ENCODE measurements around the gene TEAD1. TPM values are rescaled to one million over a fixed set of nuclear protein-coding genes. Genes with fewer than 3 reads are reported as not detected.

Gene TEAD1
- polyA plus RNA-seq, 1 donor from 2014 or later = 12.2 TPM

DNA sequence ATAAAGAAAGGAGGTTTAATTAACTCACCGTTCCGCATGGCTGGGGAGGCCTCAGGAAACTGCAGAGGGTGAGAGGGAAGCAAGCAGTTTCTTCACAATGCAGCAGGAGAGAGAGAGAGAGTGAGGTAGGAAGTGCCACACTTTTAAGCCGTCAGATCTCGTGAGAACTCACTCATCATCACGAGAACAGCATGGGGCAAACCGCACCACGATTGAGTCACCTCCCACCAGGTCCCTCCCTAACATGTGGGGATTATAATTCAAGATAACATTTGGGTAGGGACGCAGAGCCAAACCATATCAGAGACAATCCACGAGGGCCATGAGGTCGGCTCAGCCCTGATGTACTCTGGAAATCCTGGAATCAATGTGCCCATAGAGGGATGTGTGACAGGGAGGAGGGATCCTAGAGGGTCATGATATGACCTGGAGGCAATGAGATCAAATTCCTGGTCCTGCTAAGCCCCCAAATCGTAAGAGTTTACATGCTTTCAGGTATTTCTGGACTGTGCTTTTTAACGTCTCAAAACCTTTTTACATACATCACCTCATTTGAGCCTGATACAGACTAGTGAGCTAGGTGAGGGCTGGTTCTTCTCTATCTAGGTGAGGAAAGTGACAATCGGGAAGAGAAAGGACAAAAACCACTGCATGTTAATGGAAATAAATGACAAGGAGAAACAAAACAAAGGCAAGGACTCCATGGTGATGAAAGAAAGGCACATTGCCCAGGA, 315.4 kb downstream of the TEAD1 start:
- TF ChIP-seq EP300 (conservative IDR thresholded peaks at IDR 0.05; ENCODE audit: poor library complexity, severe bottlenecking) = no peak
- TF ChIP-seq MXI1 (conservative IDR thresholded peaks at IDR 0.05; ENCODE audit: poor library complexity, severe bottlenecking) = no peak
- no peak for TF ChIP-seq RAD21 (conservative IDR thresholded peaks at IDR 0.05)
- no peak for TF ChIP-seq SMC3 (conservative IDR thresholded peaks at IDR 0.05; ENCODE audit: poor library complexity)
- TF ChIP-seq TAF1 (IDR thresholded peaks at IDR 0.05; ENCODE audit: low read depth) = no peak
- no peak for TF ChIP-seq EZH2 (IDR thresholded peaks at IDR 0.05; ENCODE audit: borderline replicate concordance, insufficient read depth, low read length, poor library complexity, severe bottlenecking)
- TF ChIP-seq, protein P1, sequence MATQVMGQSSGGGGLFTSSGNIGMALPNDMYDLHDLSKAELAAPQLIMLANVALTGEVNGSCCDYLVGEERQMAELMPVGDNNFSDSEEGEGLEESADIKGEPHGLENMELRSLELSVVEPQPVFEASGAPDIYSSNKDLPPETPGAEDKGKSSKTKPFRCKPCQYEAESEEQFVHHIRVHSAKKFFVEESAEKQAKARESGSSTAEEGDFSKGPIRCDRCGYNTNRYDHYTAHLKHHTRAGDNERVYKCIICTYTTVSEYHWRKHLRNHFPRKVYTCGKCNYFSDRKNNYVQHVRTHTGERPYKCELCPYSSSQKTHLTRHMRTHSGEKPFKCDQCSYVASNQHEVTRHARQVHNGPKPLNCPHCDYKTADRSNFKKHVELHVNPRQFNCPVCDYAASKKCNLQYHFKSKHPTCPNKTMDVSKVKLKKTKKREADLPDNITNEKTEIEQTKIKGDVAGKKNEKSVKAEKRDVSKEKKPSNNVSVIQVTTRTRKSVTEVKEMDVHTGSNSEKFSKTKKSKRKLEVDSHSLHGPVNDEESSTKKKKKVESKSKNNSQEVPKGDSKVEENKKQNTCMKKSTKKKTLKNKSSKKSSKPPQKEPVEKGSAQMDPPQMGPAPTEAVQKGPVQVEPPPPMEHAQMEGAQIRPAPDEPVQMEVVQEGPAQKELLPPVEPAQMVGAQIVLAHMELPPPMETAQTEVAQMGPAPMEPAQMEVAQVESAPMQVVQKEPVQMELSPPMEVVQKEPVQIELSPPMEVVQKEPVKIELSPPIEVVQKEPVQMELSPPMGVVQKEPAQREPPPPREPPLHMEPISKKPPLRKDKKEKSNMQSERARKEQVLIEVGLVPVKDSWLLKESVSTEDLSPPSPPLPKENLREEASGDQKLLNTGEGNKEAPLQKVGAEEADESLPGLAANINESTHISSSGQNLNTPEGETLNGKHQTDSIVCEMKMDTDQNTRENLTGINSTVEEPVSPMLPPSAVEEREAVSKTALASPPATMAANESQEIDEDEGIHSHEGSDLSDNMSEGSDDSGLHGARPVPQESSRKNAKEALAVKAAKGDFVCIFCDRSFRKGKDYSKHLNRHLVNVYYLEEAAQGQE (IDR thresholded peaks at IDR 0.05; ENCODE audit: borderline replicate concordance) = no peak
- TF ChIP-seq CTCF (IDR thresholded peaks at IDR 0.05; ENCODE audit: poor library complexity, severe bottlenecking) = no peak
- no peak for TF ChIP-seq POLR2AphosphoS5 (IDR thresholded peaks at IDR 0.05)
- no peaks in the 10 kb centered on the region for H3K27me3 ChIP-seq (ENCODE audit: insufficient read depth, low read depth, low read length)
- H3K79me2 ChIP-seq (replicated peaks; ENCODE audit: insufficient read depth, low read length) = no peaks in the 10 kb centered on the region
- H3K9me2 ChIP-seq (ENCODE audit: insufficient read depth, low read length) = no peaks in the 10 kb centered on the region
- H3K9me3 ChIP-seq (ENCODE audit: low read length) = no peaks in the 10 kb centered on the region
- no peak overlapping the region for H2AFZ ChIP-seq (ENCODE audit: low read depth, low read length)
- H3F3A ChIP-seq (ENCODE audit: insufficient read depth, low read length, poor library complexity, severe bottlenecking) = no peaks in the 10 kb centered on the region
- H3K4me2 ChIP-seq (ENCODE audit: low read length) = no peak overlapping the region
- no peak overlapping the region for H3K4me3 ChIP-seq (ENCODE audit: low read length)
- H3K9ac ChIP-seq (ENCODE audit: low read length) = no peak overlapping the region
- no peak overlapping the region for H3K27ac ChIP-seq (ENCODE audit: low read length)
- no peaks in the 10 kb centered on the region for H4K20me1 ChIP-seq (ENCODE audit: insufficient read depth)
- H3K36me3 ChIP-seq (ENCODE audit: insufficient read depth, low read length) = no peaks in the 10 kb centered on the region

- Histone ChIP-seq H3K9me2 (ENCODE audit: insufficient read depth, low read length) (no peaks in the 10 kb centered on the region), H3K27me3 (ENCODE audit: insufficient read depth, low read depth, low read length) (no peaks in the 10 kb centered on the region), H3K27ac (ENCODE audit: low read length) (no peak overlapping the region), H2AFZ (ENCODE audit: low read depth, low read length) (no peak overlapping the region), H3K36me3 (ENCODE audit: insufficient read depth, low read length) (no peaks in the 10 kb centered on the region), H4K20me1 (ENCODE audit: insufficient read depth) (no peaks in the 10 kb centered on the region), H3K4me3 (ENCODE audit: low read length) (no peak overlapping the region), H3K9ac (ENCODE audit: low read length) (no peak overlapping the region), H3K4me2 (ENCODE audit: low read length) (no peak overlapping the region), H3K79me2 (replicated peaks; ENCODE audit: insufficient read depth, low read length) (no peaks in the 10 kb centered on the region), H3F3A (ENCODE audit: insufficient read depth, low read length, poor library complexity, severe bottlenecking) (no peaks in the 10 kb centered on the region), H3K9me3 (ENCODE audit: low read length) (no peaks in the 10 kb centered on the region)
- no peak for TF ChIP-seq SMC3 (conservative IDR thresholded peaks at IDR 0.05; ENCODE audit: poor library complexity)
- no peak for TF ChIP-seq POLR2AphosphoS5 (IDR thresholded peaks at IDR 0.05)
- no peak for TF ChIP-seq EZH2 (IDR thresholded peaks at IDR 0.05; ENCODE audit: borderline replicate concordance, insufficient read depth, low read length, poor library complexity, severe bottlenecking)
- no peak for TF ChIP-seq EP300 (conservative IDR thresholded peaks at IDR 0.05; ENCODE audit: poor library complexity, severe bottlenecking)
- TF ChIP-seq MXI1 (conservative IDR thresholded peaks at IDR 0.05; ENCODE audit: poor library complexity, severe bottlenecking) = no peak
- TF ChIP-seq TAF1 (IDR thresholded peaks at IDR 0.05; ENCODE audit: low read depth) = no peak
- TF ChIP-seq, protein P1 (IDR thresholded peaks at IDR 0.05; ENCODE audit: borderline replicate concordance) = no peak
- no peak for TF ChIP-seq RAD21 (conservative IDR thresholded peaks at IDR 0.05)
- no peak for TF ChIP-seq CTCF (IDR thresholded peaks at IDR 0.05; ENCODE audit: poor library complexity, severe bottlenecking)
Observed at GRCh38 chr11:12990162-12990480, 315.9 kb downstream of the TEAD1 start.

All from neural cell (in vitro differentiated cells).